Activated T-cell treated with anti-CD3 and anti-CD28 coated beads, Interleukin-2, amount 50 U/mL, for 72 hours (primary cell): ENCODE measurements around the gene MOGAT2. TPM values are rescaled to one million over a fixed set of nuclear protein-coding genes. Genes with fewer than 3 reads are reported as not detected.

Experiments used
- ATAC-seq, 2 donors: fragments of 150-1000 bp; cut with Tn5 transposase; replicated peaks in 1 of 2; 2 replicates each; pipeline ENCODE4 v1.10.0; 2021; ENCODE audit warnings: moderate library complexity in 2 of 2, mild to moderate bottlenecking in 1 of 2
- DNase-seq, 2 donors: peaks; one replicate each; pipeline ENCODE4 v3.0.0; 2021 to 2022; ENCODE audit warnings: mixed read lengths in 1 of 2
- H3K27ac Mint-ChIP-seq: one replicate; pipeline ENCODE4 v1.8.0; 2022; ENCODE audit warnings: mild to moderate bottlenecking, moderate library complexity, mixed read lengths
- H3K27me3 Mint-ChIP-seq: one replicate; pipeline ENCODE4 v1.8.0; 2022; ENCODE audit warnings: low read depth, mixed read lengths
- H3K36me3 Mint-ChIP-seq, 2 donors: one replicate each; pipeline ENCODE4 v1.8.0; 2022; ENCODE audit warnings: mixed read lengths in 2 of 2, mild to moderate bottlenecking in 1 of 2; ENCODE audit not compliant: insufficient read depth in 2 of 2
- H3K4me1 Mint-ChIP-seq: one replicate; pipeline ENCODE4 v1.8.0; 2022; ENCODE audit warnings: low read depth, mixed read lengths
- H3K4me3 Mint-ChIP-seq, 2 donors: one replicate each; pipeline ENCODE4 v1.8.0; 2022; ENCODE audit warnings: mild to moderate bottlenecking in 2 of 2, mixed read lengths in 2 of 2, moderate library complexity in 2 of 2
- H3K9me3 Mint-ChIP-seq, 2 donors: one replicate each; pipeline ENCODE4 v1.8.0; 2022; ENCODE audit warnings: mixed read lengths in 2 of 2
- total RNA-seq, 2 donors: library from RNA; stranded (reverse); gene quantifications; one replicate each; pipeline ENCODE4 v1.2.3, GENCODE V29; 2022

Gene MOGAT2
- total RNA-seq, 2 donors from 2014 or later: not detected

- no peak for DNase-seq
- Mint-ChIP-seq H3K27me3 (peaks cover 47% of the 10 kb centered on the region), H3K4me1 (no peaks in the 10 kb centered on the region), H3K4me3 (no peak overlapping the region), H3K36me3 (no peaks in the 10 kb centered on the region), H3K9me3 (no peaks in the 10 kb centered on the region), H3K27ac (no peak overlapping the region)
- ATAC-seq: no peak
Observed at GRCh38 chr11:75700940-75701339, 16.7 kb upstream of the MOGAT2 start.

GRCh38 chr11:75703695-75704237 lies 13.9 kb upstream of the MOGAT2 start:
- H3K9me3 Mint-ChIP-seq: no peaks in the 10 kb centered on the region
- no peaks in the 10 kb centered on the region for H3K36me3 Mint-ChIP-seq
- no peak overlapping the region for H3K4me3 Mint-ChIP-seq
- ATAC-seq (no peak), DNase-seq (no peak)
- peaks cover 7% of the 10 kb centered on the region for H3K4me1 Mint-ChIP-seq
- H3K27ac Mint-ChIP-seq: no peak overlapping the region
- peaks cover 30% of the 10 kb centered on the region for H3K27me3 Mint-ChIP-seq

- Mint-ChIP-seq H3K27me3 (peaks cover 17% of the 10 kb centered on the region), H3K27ac (no peak overlapping the region), H3K4me3 (no peak overlapping the region)
Observed at GRCh38 chr11:75705541-75705940, 12.1 kb upstream of the MOGAT2 start.

GRCh38 chr11:75706260-75706729 lies 11.3 kb upstream of the MOGAT2 start:
- peak; percentile 67 to 73 for DNase-seq
- H3K36me3 Mint-ChIP-seq: no peaks in the 10 kb centered on the region
- peak; percentile 88 for ATAC-seq
- no peak overlapping the region for H3K27ac Mint-ChIP-seq
- peaks cover 17% of the 10 kb centered on the region for H3K27me3 Mint-ChIP-seq
- H3K4me3 Mint-ChIP-seq: peak overlapping the region in 1 of 2 donors; percentile 53
- no peaks in the 10 kb centered on the region for H3K9me3 Mint-ChIP-seq
- H3K4me1 Mint-ChIP-seq: peaks cover 7% of the 10 kb centered on the region

More at GRCh38 chr11:75705541-75705940, 12.1 kb upstream of the MOGAT2 start:
- DNase-seq (no peak), ATAC-seq (no peak)
- Mint-ChIP-seq H3K36me3 (no peaks in the 10 kb centered on the region), H3K9me3 (no peaks in the 10 kb centered on the region), H3K4me1 (peaks cover 7% of the 10 kb centered on the region)

- DNase-seq: no peak
- no peaks in the 10 kb centered on the region for H3K9me3 Mint-ChIP-seq
- ATAC-seq: no peak
- H3K27me3 Mint-ChIP-seq: peaks cover 7% of the 10 kb centered on the region
- no peak overlapping the region for H3K27ac Mint-ChIP-seq
- H3K4me3 Mint-ChIP-seq: no peak overlapping the region
- no peaks in the 10 kb centered on the region for H3K4me1 Mint-ChIP-seq
- no peaks in the 10 kb centered on the region for H3K36me3 Mint-ChIP-seq
Observed at GRCh38 chr11:75714211-75714610, 3.4 kb upstream of the MOGAT2 start.

GRCh38 chr11:75715688-75716087 lies 1.9 kb upstream of the MOGAT2 start:
- Mint-ChIP-seq H3K27me3 (peaks cover 7% of the 10 kb centered on the region), H3K9me3 (no peaks in the 10 kb centered on the region), H3K27ac (no peak overlapping the region), H3K4me3 (no peak overlapping the region), H3K36me3 (no peaks in the 10 kb centered on the region), H3K4me1 (no peaks in the 10 kb centered on the region)
- DNase-seq (no peak), ATAC-seq (no peak)

- no peak overlapping the region for H3K27ac Mint-ChIP-seq
Observed at GRCh38 chr11:75716659-75717058, 979 bp upstream of the MOGAT2 start.

GRCh38 chr11:75718419-75719339 lies 1.0 kb downstream of the MOGAT2 start:
- ATAC-seq (no peak), DNase-seq (no peak)
- H3K4me3 Mint-ChIP-seq: no peak overlapping the region
- H3K4me1 Mint-ChIP-seq: no peaks in the 10 kb centered on the region
- no peak overlapping the region for H3K27ac Mint-ChIP-seq
- H3K9me3 Mint-ChIP-seq: no peaks in the 10 kb centered on the region
- peaks cover 7% of the 10 kb centered on the region for H3K27me3 Mint-ChIP-seq
- H3K36me3 Mint-ChIP-seq: no peaks in the 10 kb centered on the region

More at GRCh38 chr11:75716659-75717058, 979 bp upstream of the MOGAT2 start:
- no peak for ATAC-seq
- H3K27me3 Mint-ChIP-seq: peaks cover 7% of the 10 kb centered on the region
- H3K4me3 Mint-ChIP-seq: no peak overlapping the region
- no peaks in the 10 kb centered on the region for H3K9me3 Mint-ChIP-seq
- no peaks in the 10 kb centered on the region for H3K4me1 Mint-ChIP-seq
- H3K36me3 Mint-ChIP-seq: no peaks in the 10 kb centered on the region
- DNase-seq: no peak

- Mint-ChIP-seq H3K27ac (no peak overlapping the region), H3K4me1 (no peaks in the 10 kb centered on the region), H3K9me3 (no peaks in the 10 kb centered on the region), H3K4me3 (no peak overlapping the region), H3K36me3 (no peaks in the 10 kb centered on the region), H3K27me3 (peaks cover 7% of the 10 kb centered on the region)
- DNase-seq: no peak
- ATAC-seq: no peak
Observed at GRCh38 chr11:75719340-75720239, 2.0 kb downstream of the MOGAT2 start.

GRCh38 chr11:75720639-75721038 lies 3.0 kb downstream of the MOGAT2 start:
- no peaks in the 10 kb centered on the region for H3K9me3 Mint-ChIP-seq
- no peaks in the 10 kb centered on the region for H3K4me1 Mint-ChIP-seq
- no peak overlapping the region for H3K4me3 Mint-ChIP-seq
- DNase-seq: no peak
- ATAC-seq: no peak
- no peaks in the 10 kb centered on the region for H3K36me3 Mint-ChIP-seq
- H3K27me3 Mint-ChIP-seq: peaks cover 7% of the 10 kb centered on the region
- no peak overlapping the region for H3K27ac Mint-ChIP-seq

GRCh38 chr11:75721852-75722668 lies 4.4 kb downstream of the MOGAT2 start:
- ATAC-seq (no peak), DNase-seq (no peak)
- Mint-ChIP-seq H3K36me3 (no peaks in the 10 kb centered on the region), H3K27ac (no peak overlapping the region), H3K9me3 (no peaks in the 10 kb centered on the region), H3K4me3 (no peak overlapping the region), H3K4me1 (no peaks in the 10 kb centered on the region), H3K27me3 (peaks cover 3% of the 10 kb centered on the region)

GRCh38 chr11:75722669-75723042 lies 5.0 kb downstream of the MOGAT2 start:
- DNase-seq (no peak), ATAC-seq (no peak)
- Mint-ChIP-seq H3K36me3 (no peaks in the 10 kb centered on the region), H3K27ac (no peak overlapping the region), H3K4me3 (no peak overlapping the region), H3K9me3 (no peaks in the 10 kb centered on the region), H3K27me3 (no peaks in the 10 kb centered on the region), H3K4me1 (no peaks in the 10 kb centered on the region)
